Measurements from ENCODE around the gene GULP1. TPM values are rescaled to one million over a fixed set of nuclear protein-coding genes. Genes with fewer than 3 reads are reported as not detected.

The GULP1 gene
- total RNA-seq, 1 donor from 2014 or later: 57.2 TPM

- no peak overlapping the region for H3K4me3 ChIP-seq
- intact Hi-C loops (cut with DNase I): no loop called here
- peaks cover 27% of the 10 kb centered on the region for H3K4me1 ChIP-seq
- H3K27me3 ChIP-seq: no peaks in the 10 kb centered on the region
- H3K36me3 ChIP-seq: no peaks in the 10 kb centered on the region
- DNase-seq (ENCODE audit: extremely low spot score in 2 of 2): no peak
- H3K27ac ChIP-seq: peak overlapping the region; percentile 80
- H3K9me3 ChIP-seq: no peaks in the 10 kb centered on the region
- TF ChIP-seq POLR2A (IDR thresholded peaks at IDR 0.05) (no peak), POLR2AphosphoS5 (IDR thresholded peaks at IDR 0.05; ENCODE audit: insufficient read depth in 1 of 2, low read depth in 1 of 2) (no peak), CTCF (IDR thresholded peaks at IDR 0.05) (no peak)
These were observed 280.9 kb downstream of the GULP1 start for GRCh38 chr2:188572592-188572991.

DNA sequence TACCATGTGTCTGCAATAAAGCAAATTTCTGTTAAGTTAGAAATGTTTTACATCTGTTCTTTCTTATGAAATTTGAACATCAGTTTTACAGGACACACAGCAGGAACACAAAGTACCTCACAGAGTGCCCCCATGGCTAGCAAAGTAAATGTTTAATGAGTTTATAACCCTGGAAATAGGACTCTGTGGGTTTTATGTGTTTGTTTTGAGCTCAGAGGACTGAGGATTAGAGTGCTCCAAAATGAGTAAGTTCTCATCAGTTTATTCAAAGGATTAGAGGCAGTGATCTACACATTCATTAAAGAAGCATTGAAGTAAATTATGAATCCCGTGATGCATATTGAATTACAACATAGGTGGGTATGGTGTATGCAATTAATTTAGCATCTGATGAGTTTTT, 281.8 kb downstream of the GULP1 start:
- no peaks in the 10 kb centered on the region for H3K9me3 ChIP-seq
- no peaks in the 10 kb centered on the region for H3K36me3 ChIP-seq
- no peak for DNase-seq (ENCODE audit: extremely low spot score in 2 of 2)
- H3K4me3 ChIP-seq: no peak overlapping the region
- H3K4me1 ChIP-seq: peaks cover 27% of the 10 kb centered on the region
- peak in 1 of 2 donors; percentile 63 for TF ChIP-seq POLR2AphosphoS5 (IDR thresholded peaks at IDR 0.05; ENCODE audit: insufficient read depth in 1 of 2, low read depth in 1 of 2)
- no peak for TF ChIP-seq CTCF (IDR thresholded peaks at IDR 0.05)
- TF ChIP-seq POLR2A (IDR thresholded peaks at IDR 0.05): no peak
- intact Hi-C loops (cut with DNase I): no loop called here
- H3K27me3 ChIP-seq: no peaks in the 10 kb centered on the region
- peak overlapping the region; percentile 80 for H3K27ac ChIP-seq

- Histone ChIP-seq H3K27me3 (no peaks in the 10 kb centered on the region), H3K36me3 (no peaks in the 10 kb centered on the region), H3K27ac (peak overlapping the region; percentile 80), H3K4me1 (peaks cover 23% of the 10 kb centered on the region), H3K4me3 (no peak overlapping the region), H3K9me3 (no peaks in the 10 kb centered on the region)
- no peak for DNase-seq (ENCODE audit: extremely low spot score in 2 of 2)
- intact Hi-C loops (cut with DNase I): no loop called here
- TF ChIP-seq POLR2AphosphoS5 (IDR thresholded peaks at IDR 0.05; ENCODE audit: insufficient read depth in 1 of 2, low read depth in 1 of 2) (no peak), POLR2A (IDR thresholded peaks at IDR 0.05) (no peak), CTCF (IDR thresholded peaks at IDR 0.05) (no peak)
These were observed 284.3 kb downstream of the GULP1 start for GRCh38 chr2:188576006-188576405.

DNA sequence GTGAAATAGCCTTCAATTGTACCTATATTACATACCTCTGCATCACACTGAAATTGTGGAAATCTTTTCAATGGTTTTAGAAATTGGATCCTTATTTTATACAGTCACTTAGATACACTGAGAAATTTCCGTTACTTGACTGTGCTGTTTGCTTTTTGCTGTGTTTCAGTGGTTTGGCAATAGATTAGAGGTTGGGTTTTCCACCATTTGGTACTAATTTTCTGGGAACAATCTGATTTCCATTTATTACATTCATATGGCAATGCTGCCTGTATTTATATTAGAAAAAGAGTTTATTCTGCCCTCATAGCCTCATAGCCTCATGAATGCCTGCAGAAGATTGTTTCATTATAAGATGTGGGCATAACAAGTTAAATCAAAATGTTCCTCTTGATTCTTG, 285.0 kb downstream of the GULP1 start:
- H3K27ac ChIP-seq: peak overlapping the region; percentile 80
- intact Hi-C loops (cut with DNase I): no loop called here

More for the DNA sequence above, 285.0 kb downstream of the GULP1 start:
- no peaks in the 10 kb centered on the region for H3K27me3 ChIP-seq
- H3K4me1 ChIP-seq: peaks cover 23% of the 10 kb centered on the region
- no peak overlapping the region for H3K4me3 ChIP-seq
- H3K9me3 ChIP-seq: no peaks in the 10 kb centered on the region
- H3K36me3 ChIP-seq: no peaks in the 10 kb centered on the region
- TF ChIP-seq POLR2A (IDR thresholded peaks at IDR 0.05): no peak
- no peak for TF ChIP-seq CTCF (IDR thresholded peaks at IDR 0.05)
- no peak for TF ChIP-seq POLR2AphosphoS5 (IDR thresholded peaks at IDR 0.05; ENCODE audit: insufficient read depth in 1 of 2, low read depth in 1 of 2)
- no peak for DNase-seq (ENCODE audit: extremely low spot score in 2 of 2)

Data from vagina (tissue), 2 donors.